Stimulated activated CD8-positive, alpha-beta memory T cell treated with anti-CD3 and anti-CD28 coated beads, Interleukin-15, amount 100 ng/mL, for 24 hours (primary cell): ENCODE measurements around the gene VN1R5.
"Not testable (repeated sequence)": the region's sequence is repeated elsewhere in the genome, so short reads cannot be mapped to it uniquely, and the experiment has no call there.

Experiments used
- DNase-seq: peaks from one replicate; pipeline ENCODE4 v3.0.0-alpha.2; 2020; ENCODE audit warnings: low read depth

VN1R5 gene

DNA sequence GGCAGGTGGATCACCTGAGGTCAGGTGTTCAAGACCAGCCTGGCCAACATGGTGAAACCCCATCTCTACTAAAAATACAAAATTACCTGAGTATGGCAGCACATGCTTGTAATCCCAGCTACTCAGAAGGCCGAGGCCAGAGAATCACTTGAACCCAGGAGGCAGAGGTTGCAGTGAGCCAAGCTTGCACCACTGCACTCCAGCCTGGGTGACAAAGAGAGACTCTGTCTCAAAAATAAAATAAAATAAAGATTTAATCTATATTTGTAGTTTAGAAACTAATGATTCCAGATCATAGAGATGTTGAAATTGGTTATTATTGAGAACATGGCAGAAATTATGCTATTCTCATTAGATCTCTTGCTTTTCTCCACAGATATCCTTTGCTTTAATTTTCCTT lies at the start of gene VN1R5:
Gene VN1R5 (plus strand): TSS at position 301 of the 400 bp plus-strand sequence.
- DNase-seq: not testable (repeated sequence)

DNA sequence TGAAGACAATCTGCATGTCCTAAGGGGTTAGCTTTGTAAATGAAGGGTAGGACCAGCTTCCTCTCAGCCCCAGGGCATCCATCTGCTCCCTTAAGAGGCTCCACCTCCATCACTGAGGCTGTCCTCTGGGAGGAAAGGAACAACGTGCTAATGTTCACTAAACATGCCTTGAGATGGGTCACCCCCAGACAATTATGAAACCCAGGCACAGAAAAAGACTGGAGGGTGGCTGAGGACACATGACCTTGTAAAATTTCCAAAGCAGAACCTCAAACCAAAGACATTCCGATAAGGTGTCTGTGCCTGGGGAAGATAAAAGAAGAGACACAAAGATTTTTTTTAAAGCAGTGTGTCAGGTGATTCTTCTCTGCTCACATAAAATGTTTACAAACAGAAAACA lies 46.5 kb upstream of the VN1R5 start:
- DNase-seq: no peak

DNA sequence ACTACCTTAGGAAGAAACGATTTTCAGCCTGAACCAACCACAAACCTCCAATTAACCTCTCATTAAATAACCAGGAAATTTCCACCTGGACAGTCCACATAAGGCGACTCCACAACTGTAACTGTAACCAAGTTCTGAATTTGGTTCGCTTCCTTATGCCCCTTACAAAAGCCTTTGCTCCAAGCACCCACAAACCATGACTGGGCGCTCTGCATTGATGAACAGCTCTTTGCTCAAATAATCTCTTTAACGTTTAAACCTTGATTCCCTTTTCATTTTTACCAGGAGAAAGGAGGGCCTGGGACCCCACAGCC lies 45.9 kb upstream of the VN1R5 start:
- DNase-seq: no peak

DNA sequence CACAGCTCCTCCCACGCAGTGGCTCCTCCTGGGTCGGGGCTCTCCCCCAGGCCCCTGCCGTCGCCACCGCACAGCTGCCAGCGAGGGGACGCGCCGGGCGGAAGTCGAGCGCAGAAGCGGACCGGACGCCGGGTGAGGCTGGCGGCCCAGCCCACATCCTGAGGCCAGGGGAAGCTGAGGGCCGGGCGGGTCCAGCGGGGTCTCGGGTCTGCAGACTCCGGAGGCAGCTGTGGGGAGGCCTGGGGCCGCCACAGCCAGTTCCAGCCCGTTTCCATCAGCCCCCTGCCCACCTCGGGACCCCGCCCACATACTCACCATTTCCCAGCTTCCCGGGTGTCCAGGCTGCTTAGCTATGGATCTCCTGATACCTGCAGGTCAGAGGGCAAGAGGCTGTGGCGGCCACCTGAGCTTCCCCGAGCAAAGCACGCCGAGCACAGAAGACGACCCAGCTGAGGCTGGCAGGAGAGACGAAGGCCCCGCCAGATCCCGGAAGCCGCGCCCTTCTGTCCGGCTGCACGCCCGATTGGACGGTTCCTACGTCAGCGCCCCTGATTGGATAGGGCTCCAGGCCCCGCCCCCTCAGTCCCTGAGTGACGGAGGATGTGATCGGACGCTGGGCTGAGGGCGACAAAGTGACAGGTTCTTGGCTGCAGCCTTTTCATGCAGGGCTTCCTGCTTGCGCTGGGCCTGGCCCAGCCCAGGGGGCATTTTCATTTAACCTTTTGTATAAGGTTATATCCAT lies 45.3 kb upstream of the VN1R5 start:
- DNase-seq: peak; percentile 87

DNA sequence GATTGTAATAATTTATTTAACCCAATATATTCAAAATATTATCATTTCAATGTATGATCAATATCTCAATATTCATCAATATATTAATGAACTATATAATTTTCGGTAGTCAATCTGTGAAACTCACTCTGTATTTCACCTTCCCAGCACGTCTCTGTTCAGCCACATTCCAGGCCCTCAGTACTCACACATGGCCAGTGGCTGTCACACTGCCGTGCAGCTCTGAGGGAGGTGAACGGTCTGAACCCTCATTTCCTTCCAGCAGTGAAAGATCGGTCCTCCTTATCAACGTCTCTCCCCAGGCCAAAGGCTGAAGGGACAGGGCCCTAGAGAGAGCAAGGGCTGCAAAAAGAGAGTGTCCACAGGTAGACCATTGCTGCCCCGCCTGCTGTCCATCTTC lies 44.5 kb upstream of the VN1R5 start:
- DNase-seq: no peak

DNA sequence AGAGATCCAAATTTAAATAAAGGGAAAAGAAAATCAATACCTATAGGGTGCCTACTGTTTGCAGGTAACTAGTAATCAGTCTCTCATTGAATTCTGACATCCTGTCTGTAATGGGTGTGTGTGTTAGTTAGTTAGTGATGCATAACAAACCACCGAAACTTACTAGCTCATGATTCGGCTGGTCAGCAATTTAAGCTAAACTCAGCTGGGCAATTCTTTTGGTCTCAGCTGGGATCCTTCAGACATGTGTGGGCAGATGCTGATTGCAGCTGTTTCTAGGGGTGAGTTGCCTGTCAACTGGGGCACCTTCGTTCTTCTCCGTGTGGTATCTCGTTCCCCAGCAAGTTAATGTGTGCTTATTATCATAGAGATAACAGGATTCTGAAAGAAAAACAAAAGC lies 43.9 kb upstream of the VN1R5 start:
- DNase-seq: no peak

DNA sequence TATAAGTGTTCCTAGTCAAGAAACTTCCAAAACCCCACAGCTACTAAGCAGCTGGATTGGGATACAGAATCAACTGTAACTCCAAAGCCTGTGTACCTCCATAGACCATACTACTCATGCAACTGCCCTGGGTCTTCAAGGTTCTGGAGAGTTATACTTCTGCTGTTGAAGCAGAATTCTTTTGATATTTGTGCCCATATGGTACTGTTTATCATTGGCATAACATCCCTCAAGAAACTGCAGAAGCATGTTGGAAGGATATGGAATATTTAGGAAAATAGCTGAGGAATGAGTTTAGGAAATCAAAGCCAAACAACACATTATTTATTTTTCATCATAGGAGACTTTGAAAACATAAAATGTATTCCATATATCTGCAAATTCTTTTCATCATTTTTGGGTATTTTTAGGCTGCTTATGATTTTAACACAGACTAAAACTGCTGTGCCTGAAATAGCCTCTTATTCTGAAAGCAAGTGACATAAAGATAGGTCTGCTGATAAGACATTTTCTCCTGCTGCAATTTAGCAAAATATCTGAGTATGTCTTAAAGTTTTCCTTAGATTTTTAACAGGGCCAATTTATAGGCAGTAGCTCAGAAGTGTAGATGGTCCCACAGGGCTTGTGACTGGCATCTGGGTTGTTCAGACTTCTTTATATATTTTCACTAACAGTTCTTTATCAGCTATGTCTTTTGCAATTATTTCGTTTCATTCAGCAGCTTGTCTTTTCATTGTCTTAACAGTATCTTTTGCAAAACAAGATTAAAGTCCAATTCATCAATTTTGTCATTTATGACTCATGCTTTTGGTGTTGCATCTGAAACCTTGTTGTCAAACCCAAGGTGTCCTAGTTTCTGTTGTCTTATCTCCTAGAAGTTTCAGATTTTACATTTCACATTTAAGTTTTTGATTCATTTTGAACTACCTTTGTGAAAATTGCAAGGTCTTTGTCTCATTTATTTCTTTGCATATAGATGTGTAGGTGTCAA lies 43.0 kb upstream of the VN1R5 start:
- no peak for DNase-seq

DNA sequence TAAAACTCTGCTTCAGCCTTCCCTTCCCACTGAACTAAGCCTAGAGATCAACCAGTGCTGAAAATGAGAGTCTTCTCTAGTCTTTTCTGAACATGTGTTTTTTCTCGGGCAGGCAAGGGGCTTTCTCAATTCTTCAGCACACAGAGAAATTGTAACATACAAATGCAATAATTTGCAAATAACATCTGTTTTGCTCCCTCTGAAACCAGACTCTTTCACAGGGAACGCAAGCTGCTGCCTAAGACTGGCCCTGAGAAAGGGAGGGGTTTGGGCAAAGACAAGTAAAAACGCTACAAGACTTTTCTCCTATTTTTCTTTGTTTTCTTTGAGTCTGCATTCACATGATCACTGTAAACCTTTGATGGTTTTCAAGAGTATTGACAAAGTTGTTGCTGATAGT lies 39.6 kb upstream of the VN1R5 start:
- no peak for DNase-seq

DNA sequence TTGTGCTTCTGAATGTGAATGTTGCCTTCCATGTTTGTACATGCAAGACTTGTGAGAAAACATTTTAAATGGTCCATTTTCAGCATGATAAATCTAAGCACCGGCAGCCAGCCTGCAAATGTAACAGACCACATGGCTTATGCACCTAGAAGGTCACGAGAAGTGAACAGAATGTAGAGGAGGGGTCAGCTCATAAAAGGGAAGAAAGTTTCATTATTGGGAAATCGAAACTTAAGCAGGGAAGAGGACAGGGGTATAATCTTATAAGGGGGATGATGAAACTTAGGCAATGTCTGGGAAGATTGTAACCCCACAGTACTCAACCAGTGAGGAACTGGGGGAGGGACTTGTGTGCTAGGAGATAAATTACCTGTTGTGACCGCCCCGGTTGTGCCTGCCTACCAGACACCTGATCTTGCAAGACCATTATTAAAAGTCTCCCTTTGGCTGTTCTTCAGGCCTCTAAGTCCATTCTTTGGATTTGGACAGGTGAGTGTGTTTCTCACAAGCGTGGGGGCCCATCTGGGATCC lies 37.7 kb upstream of the VN1R5 start:
- no peak for DNase-seq

DNA sequence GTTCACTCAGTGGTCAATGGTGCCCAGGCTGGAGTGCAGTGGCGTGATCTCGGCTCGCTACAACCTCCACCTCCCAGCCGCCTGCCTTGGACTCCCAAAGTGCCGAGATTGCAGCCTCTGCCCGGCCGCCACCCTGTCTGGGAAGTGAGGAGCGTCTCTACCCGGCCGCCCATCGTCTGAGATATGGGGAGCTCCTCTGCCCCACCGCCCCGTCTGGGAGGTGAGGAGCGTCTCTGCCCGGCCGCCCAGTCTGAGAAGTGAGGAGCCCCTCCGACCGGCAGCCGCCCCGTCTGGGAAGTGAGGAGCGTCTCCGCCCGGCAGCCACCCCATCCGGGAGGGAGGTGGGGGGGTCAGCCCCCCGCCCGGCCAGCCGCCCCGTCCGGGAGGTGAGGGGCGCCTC lies 35.6 kb upstream of the VN1R5 start:
- not testable (repeated sequence) for DNase-seq

DNA sequence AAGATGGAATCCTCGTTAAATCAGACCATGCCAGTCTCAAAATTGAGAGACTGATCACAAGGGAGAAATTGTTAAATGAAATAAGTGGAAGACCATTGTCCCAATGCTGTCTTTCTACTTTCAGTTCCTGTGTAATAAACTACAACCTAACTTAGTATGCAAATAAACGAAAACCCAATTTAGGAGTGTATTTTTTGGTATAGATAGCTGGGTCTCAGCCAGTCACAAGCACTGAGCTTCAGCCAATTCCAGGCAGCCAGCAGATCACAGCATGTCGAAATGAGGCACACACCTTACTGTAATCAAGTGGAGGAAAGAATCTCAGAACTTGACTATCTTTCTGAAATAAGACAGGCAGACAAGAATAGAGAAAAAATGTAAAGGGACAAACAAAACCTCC lies 33.0 kb upstream of the VN1R5 start:
- DNase-seq: no peak

DNA sequence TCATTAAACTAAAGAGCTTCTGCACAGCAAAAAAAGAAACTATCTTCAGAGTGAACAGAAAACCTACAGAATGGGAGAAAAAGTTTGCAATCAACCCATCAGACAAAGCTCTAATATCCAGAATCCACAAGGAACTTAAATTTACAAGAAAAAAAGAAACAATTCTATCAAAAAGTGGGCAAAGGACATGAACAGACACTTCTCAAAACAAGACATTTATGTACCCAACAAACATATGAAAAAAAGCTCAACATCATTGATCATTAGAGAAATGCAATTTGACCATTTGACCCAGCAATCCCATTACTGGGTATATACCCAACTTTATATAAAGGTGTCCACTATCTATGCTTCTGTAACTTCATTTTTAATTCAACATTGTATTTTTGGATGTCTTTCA lies 31.1 kb upstream of the VN1R5 start:
- DNase-seq: no peak

DNA sequence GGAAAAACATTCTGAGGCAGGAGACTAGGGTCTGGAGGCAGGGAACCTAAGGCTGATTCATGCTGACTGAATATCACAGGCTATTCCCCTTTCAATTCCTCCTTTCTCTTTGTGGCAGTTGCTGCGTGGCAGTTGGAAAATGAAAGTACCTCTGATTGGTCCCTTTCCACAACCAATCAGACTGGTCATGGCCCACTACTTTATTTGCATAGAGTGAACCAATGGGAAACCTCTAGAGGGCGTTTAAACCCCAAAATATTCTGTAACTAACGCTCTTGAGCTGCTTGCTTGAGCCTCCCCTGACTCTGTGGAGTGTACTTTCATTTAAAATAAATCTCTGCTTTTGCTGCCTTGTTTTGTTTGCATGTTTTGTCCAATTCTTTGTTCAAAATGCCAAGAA lies 27.7 kb upstream of the VN1R5 start:
- no peak for DNase-seq

DNA sequence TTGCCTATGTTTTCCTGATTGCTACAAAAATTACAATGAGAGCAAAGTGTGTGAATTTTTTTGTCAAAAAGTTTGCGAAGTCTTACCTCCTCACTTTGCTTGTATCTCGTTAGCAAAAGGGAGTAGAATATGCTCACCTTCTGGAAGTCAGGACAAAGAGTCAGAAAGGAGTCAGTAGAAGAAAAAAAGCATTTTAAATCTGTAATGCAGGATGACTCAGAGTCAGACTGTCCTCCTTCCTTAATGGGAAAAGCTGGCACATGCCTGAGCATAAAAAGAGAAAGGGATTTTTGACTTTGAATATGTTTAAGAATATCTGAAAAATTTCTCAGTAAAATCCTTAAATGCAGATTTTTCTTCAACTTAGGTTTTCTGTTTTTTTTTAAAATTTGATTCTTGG lies 14.2 kb upstream of the VN1R5 start:
- DNase-seq: no peak

DNA sequence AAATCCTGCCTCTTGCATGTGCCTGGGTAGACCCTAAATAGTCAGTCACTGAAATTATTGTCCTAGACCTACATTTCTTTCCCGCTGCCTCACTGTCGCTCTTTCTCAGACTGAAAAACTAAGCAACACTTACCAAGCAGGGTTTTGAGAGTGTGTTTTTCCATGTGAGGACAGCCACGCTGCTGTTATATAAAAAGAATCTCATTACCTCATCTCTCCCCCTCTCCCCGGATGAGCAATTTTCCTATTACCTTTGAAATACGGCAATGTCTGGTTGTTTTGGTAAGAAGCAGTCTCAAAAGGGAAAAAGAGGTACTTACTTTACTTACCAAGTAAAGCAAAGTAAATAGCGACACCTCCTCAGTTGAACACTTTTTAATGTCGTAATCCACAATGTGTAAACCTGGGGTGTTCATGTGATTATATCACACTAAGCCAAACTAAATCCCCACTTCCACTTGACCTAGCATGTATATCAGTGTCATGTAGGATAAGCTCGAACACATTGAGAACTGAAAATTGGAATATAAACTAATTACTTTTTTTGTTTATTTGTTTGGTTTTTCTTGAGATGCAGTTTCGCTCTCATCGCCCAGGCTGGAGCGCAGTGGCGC lies 12.2 kb upstream of the VN1R5 start:
- no peak for DNase-seq

DNA sequence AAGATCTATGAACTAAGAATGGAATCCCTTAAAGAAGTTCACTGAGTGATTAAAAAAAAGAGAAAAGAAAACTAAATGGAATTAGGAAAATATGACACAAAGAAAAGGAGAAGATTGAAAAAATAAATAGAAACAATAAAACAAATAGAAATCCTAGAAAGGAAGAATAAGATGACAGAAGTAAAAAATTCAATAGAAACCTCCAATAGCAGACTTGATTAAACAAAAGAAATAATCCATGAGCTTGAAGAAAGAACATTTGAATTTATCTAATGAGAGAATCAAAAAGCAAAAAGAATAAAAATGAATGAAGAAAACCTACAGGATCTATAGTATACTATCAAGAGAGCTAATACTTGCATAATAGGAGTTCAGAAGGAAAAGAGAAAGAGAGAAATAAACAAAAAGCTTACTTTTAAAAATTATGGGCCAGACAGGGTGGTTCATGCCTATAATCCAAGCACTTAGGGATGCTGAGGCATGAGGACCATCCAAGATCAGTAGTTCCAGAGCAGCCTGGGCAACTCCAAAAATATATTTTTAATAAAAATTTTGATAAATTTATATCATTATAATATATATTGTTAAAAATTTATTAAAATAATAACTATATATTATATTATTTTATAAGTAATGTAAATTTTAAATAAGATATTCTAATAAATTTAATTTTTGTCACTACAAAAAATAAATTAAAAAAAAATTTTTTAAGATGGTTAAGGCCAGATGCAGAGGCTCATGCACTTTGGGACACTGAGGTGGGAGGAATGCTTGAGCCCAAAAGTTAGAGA lies 9.4 kb upstream of the VN1R5 start:
- no peak for DNase-seq

DNA sequence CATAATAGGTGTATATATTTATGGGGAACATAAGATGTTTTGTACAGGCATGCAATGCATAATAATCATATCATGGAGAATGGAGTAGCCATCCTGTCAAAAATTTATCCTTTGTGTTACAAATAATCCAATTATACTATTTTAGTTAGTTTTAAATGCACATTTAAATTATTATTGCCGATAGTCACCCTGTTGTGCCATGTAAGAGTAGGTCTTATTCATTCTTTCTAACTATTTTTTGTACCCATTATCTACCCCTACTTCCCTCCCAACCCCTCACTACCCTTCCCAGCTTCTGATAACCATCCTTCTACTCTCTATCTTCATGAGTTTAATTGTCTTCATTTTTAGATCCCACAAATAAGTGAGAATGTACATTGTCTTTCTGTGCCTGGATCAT lies 8.3 kb upstream of the VN1R5 start:
- DNase-seq: no peak

DNA sequence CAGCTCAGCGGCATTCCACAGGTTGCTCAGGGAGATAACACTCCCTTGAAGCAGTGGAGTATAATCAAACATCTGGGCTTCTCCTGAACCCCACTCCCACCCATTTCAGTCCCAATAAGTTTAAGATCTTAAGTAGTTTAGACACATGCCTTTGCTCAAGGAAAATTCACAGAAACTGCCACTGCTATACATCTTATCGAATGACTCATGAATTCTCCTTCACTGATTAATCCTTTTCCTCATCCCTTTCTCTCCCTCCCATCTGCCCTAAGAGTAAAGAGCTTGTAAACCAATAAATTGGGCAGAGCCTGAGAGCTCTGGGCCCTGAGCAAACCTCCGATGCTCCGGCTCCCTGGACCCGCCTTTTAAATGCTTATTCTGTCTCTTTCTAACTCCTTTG lies 10.2 kb downstream of the VN1R5 start:
- no peak for DNase-seq

DNA sequence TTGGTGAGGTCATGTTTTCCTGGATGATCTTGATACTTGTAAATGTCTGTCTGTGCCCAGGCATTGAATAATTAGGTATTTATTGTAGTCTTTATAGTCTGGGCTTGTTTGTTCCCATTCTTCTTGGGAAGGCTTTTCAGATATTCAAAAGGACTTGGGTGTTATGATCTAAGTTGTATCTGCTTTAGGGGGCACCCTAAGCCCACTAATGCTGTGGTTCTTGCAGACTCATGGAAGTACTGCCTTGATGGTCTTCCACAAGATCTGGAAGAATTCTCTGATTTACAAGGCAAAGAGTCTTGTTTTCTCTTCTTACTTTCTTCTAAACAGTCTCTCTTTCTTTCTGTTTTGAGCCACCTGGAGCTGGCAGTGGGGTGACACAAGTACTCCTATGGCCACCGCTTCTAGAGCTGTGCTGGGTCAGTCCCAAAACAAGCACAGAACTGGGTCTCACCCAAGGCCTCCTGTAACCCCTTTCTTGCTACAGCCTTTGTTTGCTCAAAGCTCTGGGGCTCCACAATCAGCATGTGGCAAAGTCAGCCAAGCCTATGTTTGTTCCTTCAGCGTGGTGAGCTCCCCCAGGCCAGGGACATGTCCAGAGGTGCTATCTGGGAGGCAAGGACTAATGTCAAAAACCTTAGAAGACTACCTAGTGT lies 12.6 kb downstream of the VN1R5 start:
- DNase-seq: no peak

DNA sequence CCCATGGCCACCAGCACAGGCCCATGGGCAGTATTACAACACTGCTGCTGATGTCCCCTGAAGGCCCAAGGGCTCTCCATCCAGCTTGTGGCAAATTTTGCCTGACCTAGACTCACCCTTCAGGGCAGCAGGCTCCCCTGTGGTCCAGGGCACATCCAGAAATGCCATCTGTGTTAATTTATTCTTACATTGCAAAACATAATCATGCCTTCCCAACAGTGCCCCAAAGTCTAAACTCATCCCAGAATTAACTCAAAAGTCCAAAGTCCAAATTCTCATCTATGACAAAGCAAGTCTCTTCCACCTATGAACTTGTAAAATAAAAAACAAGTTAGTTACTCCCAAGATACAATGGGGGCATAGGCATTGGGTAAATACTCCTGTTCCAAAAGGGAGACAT lies 13.3 kb downstream of the VN1R5 start:
- no peak for DNase-seq

DNA sequence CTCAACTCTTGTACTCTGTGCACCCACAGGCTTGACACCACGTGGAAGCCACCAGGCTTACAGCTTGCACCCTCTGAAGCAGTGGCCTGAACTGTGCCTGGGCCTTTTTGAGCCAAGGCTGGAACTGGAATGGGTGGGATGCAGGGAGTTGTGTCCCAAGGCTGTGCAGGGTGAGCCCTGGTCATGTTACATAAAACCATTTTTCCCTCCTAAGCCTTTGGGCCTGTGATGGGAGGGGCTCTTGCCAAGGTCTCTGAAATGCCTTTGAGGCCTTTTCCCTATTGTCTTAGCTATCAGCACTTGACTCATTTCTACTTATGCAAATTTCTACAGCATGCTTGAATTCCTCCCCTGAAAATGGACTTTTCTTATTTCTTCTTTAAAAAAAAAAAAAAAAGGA lies 14.1 kb downstream of the VN1R5 start:
- DNase-seq: no peak
